AG09309 (cell line): ENCODE results near the gene PCYT2.
A peak's percentile ranks its signal among the peaks of the same experiment; 100 is the strongest.
"Not testable (repeated sequence)": the region's sequence is repeated elsewhere in the genome, so short reads cannot be mapped to it uniquely, and the experiment has no call there.

Source experiments
- DNase-seq: peaks from one replicate; pipeline ENCODE4 v3.0.0-alpha.2; 2010; ENCODE audit warnings: low read depth
- H3K4me3 ChIP-seq: 2 replicates; pipeline ENCODE4 v1.5.1; 2011; ENCODE audit warnings: mild to moderate bottlenecking, low read depth, low read length, moderate library complexity; ENCODE audit not compliant: control insufficient read depth
- CTCF ChIP-seq: IDR thresholded peaks from 2 replicates; pipeline ENCODE4 v1.5.1; 2011; ENCODE audit warnings: mild to moderate bottlenecking, low read depth, low read length, inconsistent platforms; ENCODE audit not compliant: insufficient read depth, control insufficient read depth; ENCODE audit errors: missing control alignments

PCYT2 gene

GRCh38 chr17:81920612-81921536, 9.7 kb upstream of the PCYT2 start:
- no peak for DNase-seq
- no peak overlapping the region for H3K4me3 ChIP-seq
- TF ChIP-seq CTCF = no peak

- H3K4me3 ChIP-seq = no peak overlapping the region
- TF ChIP-seq CTCF = no peak
- DNase-seq = no peak
Observed at GRCh38 chr17:81918832-81919545, 7.8 kb upstream of the PCYT2 start.

GRCh38 chr17:81918333-81918669, 7.1 kb upstream of the PCYT2 start:
- not testable (repeated sequence) for H3K4me3 ChIP-seq, DNase-seq

- peak within 1 kb of the TSS; percentile 49 for H3K4me3 ChIP-seq
- no peak for TF ChIP-seq CTCF
- DNase-seq = no peak
Observed at GRCh38 chr17:81917565-81918332, 6.5 kb upstream of the PCYT2 start, which contains the start of gene SIRT7. Gene SIRT7, minus strand, starts transcription at chr17:81918176. Its CDS starts 45 bp downstream, at chr17:81918131.

GRCh38 chr17:81916234-81917001, 5.2 kb upstream of the PCYT2 start:
- TF ChIP-seq CTCF = no peak
- H3K4me3 ChIP-seq = peak overlapping the region; percentile 49
- peak; percentile 53 for DNase-seq

- TF ChIP-seq CTCF = no peak
- H3K4me3 ChIP-seq = no peak overlapping the region
- no peak for DNase-seq
Observed at GRCh38 chr17:81915331-81915730, 4.1 kb upstream of the PCYT2 start.
